CD4-positive, alpha-beta T cell treated with Interleukin-12 subunit alpha and Interleukin-12 subunit beta, for 1 hour (primary cell): ENCODE measurements around the gene MVB12A.

ENCODE experiments used
- DNase-seq: peaks from one replicate; pipeline ENCODE4 v3.0.0-alpha.2; 2020

Gene MVB12A

DNA sequence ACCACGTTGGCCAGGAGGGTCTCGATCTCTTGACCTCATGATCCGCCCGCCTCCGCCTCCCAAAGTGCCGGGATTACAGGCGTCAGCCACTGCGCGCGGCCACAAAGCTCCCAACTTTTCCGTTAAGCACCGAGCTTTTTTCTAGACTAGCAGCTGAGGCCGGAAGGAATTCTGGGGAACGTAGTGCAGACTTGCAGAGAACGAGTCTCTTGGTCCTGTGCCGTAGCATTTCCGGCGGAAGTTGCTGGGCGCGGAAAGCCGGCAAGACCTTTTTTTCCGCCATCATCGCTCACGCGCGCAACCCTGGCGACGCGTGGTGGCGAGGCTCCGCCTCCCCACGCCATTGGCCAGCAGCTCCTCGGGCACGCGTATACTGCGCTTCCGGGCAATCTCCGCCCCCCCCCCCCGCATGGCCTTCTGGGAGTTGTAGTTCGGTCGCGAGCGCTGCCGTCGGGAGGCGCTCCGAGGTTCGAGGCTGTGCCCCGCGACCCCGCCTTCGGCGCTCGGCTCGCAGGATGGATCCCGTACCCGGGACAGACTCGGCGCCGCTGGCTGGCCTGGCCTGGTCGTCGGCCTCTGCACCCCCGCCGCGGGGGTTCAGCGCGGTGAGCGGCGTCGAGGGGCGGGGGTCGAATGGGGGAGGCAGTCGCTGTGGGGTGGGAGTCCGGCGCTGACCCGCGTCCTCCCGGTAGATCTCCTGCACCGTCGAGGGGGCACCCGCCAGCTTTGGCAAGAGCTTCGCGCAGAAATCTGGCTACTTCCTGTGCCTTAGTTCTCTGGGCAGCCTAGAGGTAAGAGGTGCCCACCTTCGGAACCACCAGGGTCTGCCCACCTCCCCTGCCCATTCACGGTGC lies at the start of gene MVB12A:
Gene MVB12A (plus strand): TSS at position 427 of the 854 bp plus-strand sequence. CDS start 89 bp downstream, at position 516.
- DNase-seq = peak; percentile 97

DNA sequence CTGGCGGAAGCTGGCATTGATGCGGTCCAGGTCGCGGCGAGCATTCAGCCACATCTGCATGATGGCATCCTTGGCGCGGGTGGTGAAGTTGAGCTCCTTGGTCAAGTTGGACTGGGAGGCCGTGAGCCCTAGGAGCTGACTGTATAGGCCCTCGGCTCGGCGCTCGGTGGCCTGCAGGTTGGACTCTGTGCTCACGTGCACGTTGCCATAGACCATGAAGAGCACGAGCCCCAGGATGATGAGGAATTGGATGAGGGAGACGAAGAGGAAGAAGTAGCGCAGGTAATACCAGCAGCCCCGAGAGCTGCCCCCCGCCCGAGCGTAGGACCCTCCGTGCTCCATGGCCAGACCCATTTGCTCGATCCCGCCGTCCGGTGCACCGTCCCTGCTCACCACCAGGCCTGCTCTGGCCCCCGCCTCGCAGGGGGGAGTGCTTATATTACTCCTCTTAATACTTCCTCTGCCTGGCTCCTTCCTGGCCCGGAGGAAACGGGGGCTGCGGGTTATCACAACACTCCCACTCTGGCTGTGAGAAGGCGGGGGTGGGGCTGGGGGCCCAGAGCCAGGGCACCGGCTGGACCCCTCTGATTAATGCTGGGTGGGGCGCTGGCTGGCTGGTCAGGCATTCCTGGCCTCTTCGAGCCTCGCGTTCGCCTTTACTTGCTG lies 42.8 kb upstream of the MVB12A start, which contains the start of gene PLVAP:
Gene PLVAP (minus strand): TSS at position 408 of the 666 bp plus-strand sequence. CDS start 54 bp downstream, at position 354.
- DNase-seq = no peak

- DNase-seq = no peak
Observed at GRCh38 chr19:17378271-17378670, 41.6 kb upstream of the MVB12A start.

DNA sequence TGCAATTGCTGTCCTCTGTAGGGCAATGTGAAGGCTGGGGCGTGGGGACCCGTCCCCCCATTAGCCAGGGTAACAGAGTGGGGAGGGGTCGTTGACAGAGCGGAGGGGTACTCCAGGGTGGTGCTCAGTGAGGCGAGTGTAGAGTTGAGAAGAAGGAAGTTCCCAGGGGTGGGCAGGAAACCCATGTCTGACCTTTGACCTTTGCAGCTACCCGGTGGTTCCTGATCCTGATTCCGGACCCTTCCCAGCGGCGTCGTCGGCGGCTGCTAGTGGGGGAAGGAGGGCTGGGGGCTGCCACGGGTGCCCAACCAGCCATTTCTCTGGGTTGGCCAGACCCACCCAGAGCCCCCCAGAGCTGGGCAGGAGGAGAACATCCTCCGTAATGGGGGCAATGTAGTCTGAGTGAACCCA lies 40.6 kb upstream of the MVB12A start:
- DNase-seq = no peak

- no peak for DNase-seq
Observed at GRCh38 chr19:17380426-17381138, 39.3 kb upstream of the MVB12A start.

GRCh38 chr19:17385878-17386611 lies 33.8 kb upstream of the MVB12A start:
- peak; percentile 64 for DNase-seq

DNA sequence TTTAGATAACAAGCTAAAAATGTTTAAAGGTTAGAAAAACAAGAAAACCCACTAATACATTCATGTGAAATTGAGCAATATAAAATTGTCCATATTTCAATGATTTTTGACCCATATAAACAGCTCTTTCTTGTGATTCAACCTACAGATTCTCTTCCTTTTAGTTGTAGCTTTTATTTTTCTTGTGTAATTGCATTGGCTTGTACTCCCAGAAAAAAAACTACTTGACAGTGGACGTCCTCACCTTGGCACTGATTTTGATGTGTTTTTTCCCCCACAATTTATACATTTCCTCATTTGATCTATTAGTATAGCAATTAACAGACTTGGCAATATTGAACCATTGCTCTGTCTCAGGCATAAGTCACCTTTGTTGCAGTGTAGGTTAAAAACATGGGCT lies 30.6 kb upstream of the MVB12A start:
- no peak for DNase-seq

DNA sequence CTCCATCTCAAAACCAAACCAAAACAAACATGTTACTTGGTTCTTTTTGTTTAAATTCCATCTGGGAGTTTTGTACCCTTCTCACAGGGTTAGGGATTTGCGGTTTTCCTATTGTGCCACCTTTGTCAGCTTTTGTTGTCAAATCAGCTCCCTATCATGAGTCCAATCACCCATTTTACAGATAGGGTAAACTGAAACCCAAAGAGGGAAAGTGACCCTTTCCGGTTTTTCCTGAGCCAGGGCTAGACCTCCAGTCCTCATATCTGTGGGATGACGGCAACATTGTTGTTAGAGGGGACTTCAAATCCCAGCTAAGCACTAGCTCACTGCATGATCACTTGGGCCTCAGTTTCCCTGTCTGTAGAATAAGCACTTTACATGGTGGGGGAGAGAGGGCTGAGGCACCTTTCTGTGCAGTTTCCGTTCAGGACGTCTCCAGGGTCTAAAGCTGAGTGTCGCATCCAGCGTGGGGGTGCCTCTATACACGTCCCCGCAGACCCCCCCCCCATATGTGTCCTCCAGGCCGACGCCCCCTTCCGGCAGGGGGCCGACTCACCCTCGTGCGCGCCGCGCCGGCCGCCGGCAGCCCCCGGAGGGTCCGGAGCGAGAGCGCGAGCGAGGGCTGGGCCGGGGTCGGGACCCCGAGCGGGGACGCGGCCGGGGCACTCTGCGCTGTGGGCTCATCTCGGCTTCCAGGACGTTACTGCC lies 29.7 kb upstream of the MVB12A start:
- DNase-seq = no peak

- peak; percentile 86 for DNase-seq
Observed at GRCh38 chr19:17390665-17391370, 29.0 kb upstream of the MVB12A start.

DNA sequence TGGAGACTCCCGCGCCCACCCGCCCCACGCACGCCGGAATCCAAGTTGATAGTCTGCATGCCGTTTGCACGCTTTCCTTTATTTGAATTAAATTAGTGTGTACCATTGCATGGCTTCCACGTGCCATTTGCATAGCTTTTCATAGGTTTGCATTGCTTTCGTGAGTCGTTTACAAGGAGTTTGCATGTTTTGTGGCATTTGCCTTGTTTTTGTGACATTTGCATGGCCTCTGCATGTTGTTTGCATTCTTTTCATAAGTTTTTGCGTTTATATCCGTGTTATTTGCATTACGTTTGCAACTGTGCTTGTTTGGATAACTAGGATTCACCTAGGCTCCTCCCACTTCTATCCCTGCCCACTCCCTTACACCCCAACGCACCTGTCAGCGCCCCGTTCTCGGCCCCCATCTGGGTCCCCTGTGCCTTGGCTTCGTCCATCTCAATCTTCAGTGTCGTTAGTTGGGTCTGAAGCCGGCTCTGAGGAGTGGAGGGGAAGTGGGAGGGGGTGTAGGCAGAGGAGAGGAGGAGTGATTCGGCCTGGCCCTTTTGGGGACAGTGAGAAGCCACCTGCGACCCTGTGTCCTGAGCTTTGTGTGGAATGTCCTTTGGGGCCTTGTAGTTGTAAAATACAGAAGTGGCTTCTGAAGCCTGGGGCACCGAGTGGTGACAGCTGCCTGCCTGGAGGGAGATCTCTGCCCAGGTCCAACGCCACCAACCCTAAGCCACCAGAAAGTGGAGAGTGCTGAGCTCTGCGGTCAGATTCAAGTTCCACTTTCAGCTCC lies 28.3 kb upstream of the MVB12A start:
- DNase-seq = no peak

DNA sequence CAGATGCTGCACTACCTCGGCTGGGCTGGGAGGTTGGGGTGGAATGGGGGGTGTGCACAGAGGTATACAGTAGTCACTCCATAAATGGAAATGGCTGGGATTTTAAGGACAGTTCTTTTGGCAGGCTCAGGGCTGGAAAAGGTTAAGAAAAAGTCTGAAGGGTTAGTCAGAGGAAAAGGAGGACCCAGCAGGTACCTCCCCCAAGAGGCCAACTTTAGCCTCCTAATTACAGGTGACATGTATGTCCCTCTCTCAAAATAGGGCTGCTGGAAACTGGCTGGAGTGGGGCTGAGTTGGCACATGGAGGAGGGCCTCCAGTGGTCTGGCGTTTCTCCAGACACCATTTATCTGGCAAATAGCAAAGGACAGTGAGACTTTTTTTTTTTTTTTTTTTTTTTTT lies 26.8 kb upstream of the MVB12A start:
- DNase-seq = no peak

DNA sequence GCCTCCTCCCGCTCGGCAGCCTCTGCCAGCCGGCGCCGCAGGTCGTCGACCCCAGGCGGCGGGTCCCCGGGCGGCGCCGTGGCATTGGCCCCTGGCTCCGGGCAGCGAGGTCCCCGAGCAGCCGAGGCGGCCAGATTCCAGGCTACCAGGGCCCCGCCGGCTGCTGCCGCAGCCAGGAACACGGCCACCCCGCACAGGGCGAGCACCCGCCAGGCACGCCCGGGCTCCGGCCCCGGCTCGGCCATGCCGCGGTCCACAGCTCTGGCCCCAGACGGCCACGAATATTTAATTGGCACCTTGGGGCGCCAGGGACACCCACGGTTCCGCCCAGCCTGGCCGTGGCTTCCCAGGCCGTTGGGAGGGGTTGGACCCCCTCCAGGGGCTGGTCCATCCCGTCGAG lies 25.9 kb upstream of the MVB12A start, which contains the start of gene CCDC194:
Gene CCDC194 (minus strand): TSS at position 283 of the 400 bp plus-strand sequence. CDS start 38 bp downstream, at position 245.
- no peak for DNase-seq

DNA sequence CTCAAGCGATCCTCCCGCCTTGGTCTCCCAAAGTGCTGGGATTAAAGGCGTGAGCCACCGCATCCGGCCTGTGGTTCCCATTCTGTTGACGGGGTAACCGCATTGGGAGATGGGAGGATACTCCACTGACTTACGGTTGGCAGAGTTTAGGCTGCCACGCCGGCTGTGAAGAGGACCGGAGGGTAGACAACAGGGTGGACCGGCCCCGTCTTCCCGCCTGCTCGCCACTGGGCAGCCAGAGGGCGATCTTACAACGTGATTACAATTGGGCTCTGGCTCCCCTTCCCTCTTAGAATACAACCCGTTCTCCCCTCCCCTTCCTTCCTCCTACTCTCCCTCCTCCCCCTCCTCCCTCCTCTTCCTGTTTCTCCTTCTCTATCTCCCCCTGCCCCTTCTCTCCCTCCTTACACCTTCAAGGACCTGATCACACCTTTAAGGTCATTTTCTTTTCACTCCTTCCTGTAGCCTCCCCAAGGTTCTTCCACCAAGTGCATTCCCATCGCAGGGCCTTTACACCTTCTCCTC lies 24.9 kb upstream of the MVB12A start:
- DNase-seq = peak; percentile 77

GRCh38 chr19:17398902-17399527 lies 20.8 kb upstream of the MVB12A start:
- DNase-seq = no peak

GRCh38 chr19:17401628-17402027 lies 18.2 kb upstream of the MVB12A start:
- no peak for DNase-seq

GRCh38 chr19:17402982-17403855 lies 16.6 kb upstream of the MVB12A start:
- DNase-seq = peak; percentile 44

DNA sequence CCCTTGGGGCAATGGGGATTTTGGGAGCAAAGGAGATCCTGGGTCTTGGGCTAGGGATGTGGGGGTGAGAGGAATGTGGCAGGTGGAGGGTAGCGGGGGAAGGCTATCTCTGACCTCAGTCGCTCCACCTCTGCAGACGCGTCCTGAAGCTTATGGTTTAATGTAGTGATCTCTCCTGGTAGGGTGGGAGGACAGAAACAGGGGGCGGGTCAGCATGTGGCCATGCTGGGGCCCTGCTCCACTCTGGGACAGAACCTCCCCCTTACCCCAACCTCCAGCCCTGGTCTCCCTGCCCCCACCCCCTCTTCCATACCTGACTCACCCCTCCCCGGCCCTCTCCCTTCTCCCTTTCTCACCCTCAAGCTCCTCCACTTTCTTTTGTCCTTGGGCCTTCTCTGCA lies 15.8 kb upstream of the MVB12A start:
- DNase-seq = no peak

GRCh38 chr19:17404621-17405249 lies 15.1 kb upstream of the MVB12A start:
- DNase-seq = no peak
